Daoy (cell line): Measurements from ENCODE around the gene STX8. TPM values are rescaled to one million over a fixed set of nuclear protein-coding genes. Genes with fewer than 3 reads are reported as not detected.
A peak's percentile ranks its signal among the peaks of the same experiment; 100 is the strongest.
"Not testable (repeated sequence)": the region's sequence is repeated elsewhere in the genome, so short reads cannot be mapped to it uniquely, and the experiment has no call there.

ENCODE experiments used
- DNase-seq: peaks from one replicate; pipeline ENCODE4 v3.0.0-alpha.2; 2015; ENCODE audit warnings: low read depth
- total RNA-seq: library from RNA; depleted of rRNA; stranded (reverse); fragments of >200 nt; shearing (Covaris generic); gene quantifications from 2 replicates; pipeline ENCODE4 v1.2.3, GENCODE V29; 2014

Gene STX8
- total RNA-seq, 1 experiment from 2014 or later, result 76.9 TPM

DNA sequence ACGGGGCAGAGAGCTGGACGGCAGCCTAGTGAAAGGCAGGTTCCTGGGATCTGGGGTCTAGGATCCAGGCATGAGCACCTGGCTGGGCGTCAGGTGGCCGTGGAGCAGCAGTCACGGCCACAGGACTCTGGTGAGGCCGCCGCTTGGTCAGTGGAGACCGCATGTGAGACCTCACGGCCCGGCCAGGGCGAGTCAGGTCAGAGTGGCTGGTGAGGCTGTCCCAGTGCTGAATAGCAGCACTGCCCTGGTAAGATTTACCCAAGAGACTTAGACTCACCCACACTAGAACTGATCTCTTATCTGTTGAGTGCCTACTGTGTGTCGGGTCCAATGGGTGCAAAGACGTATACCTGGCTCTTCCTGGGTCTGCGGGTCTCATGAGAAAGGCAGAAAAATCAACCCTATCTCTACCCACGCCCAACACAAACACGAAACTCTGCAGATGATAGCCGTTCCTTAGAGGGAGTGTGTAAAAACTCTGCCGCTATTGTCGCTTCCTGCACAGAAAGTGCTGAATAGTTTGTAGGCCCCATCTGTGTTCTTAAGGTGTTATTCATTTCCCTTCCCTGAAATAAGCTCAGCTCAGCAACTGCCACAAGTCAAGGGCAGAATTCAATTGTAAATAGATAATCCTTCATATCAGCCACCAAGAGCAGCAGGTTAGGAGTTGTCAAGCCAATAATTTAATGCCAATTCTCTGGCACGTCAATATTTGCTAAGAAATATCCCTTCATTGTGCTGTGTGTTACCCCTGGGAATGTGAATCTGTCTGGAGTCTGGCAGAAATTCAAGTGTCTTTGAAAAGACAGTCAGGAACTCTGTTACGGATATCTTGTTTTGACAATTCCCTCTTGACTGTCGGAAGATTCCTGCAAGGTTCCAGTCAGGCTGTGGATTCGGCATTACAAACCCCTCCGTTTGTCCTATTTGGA lies 314.3 kb downstream of the STX8 start:
- no peak for DNase-seq

DNA sequence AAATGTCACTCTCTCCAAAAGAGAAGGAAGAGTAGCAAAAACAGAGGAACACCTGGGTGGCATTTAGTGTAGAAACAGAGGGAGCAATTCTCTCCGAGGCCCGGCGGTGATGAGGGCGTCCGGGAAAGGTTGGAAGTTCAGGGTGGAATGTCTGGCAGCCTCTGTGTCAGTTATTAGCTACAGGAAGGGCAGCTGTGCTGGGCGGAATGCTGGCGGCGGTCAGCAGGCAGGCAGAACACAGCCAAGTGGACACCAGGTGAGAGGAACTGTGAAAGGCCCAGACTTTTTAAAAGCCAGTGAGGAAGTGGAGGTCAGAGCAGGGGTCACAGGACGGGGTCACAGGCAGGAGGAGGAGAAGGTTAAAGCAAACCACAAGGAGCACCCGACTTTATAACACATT lies 316.2 kb downstream of the STX8 start:
- no peak for DNase-seq

DNA sequence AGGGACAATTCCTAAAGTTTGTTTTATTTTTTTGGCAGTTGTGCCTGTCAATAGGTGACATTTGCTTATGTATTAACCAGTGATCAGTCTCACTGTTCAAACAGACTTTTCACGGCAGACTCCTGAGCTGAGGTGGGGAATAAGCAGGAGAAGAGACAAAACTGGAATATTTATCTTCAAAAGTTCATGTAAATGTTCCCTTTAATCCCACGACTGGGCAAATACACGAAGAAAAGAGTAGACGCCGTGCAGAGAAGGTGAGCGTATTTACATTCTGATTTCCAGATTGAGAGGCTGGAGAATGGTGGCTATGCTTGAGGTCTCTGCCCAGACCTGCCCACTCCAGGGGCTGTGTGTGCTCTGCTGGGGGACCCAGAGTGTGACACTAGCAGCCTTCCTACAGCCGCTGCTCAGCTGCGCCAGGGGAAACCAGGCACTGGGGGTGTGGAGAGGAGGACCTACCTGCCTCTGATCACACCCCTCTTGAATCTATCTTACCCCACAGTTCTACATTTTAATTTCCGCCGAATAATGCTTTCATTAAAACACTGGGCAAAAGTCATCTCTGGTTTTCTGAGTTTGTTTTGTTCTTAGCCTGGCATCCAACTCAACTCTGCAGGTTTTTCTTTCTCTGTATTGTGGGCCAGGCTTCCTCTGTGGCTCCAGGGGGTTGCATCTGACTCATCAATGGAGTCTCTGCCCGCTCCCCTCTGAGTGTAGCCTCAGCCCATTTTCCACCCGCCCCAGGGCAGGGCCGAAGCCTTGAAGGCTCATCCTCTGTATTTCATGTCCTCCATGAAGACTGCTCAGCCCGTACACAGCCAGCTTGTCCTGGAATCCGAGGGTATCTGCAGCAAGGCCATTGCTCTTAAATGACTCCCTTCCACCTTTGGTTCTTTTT lies 317.3 kb downstream of the STX8 start:
- peak; percentile 38 for DNase-seq

DNA sequence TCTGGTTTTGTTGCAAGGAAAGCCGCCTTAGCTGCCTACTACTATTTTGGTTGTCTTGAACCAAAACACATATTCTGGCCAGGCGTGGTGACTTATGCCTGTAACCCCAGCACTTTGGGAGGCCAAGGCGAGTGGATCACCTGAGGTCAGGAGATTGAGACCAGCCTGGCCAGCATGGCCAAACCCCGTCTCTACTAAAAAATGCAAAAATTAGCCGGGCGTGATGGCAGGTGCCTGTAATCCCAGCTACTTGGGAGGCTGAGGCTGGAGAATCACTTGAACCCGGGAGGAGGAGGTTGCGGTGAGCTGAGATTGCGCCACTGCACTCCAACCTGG lies 318.0 kb downstream of the STX8 start:
- DNase-seq, result not testable (repeated sequence)

DNA sequence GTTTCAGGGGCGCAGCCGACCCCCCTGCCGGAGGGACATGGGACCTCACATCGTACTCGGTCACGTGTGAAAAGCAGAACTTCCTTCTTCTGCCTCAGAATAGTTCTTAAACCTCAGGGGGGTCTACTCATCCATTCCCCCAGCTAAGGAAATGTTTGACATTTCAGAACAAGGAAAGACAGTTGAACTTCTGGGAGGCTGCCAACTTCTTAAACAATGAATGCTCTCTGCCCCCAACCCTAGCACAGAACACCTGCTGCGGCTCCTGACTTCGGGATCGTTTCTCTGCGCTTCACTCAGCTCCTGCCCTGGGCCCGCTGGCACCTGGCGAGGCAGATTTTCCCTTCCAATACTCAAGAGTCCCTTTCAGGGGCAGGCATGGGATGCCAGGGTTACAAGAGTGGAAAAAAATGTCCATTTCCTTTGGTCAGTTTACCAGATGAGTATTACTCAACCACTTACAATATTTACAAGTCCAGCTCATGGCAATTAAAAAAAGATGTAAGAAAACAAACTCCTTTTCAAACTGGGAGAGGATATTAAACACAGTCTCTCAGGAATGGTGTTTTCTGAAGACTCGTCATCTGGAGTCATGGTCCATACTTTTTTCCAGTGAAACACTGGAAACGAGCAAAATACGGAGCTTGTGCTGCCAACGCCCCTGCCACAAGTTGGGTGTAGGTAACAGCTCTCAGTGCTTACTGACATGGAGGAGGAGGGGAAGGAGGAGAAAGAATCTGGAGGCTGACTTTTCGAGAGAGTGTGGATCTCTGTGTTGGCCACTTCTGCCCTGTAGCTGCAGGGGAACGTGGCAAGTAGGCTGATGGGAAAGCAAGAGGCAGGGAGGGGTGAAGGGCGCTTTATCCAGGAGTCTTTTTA lies 318.6 kb downstream of the STX8 start:
- DNase-seq, result no peak

DNA sequence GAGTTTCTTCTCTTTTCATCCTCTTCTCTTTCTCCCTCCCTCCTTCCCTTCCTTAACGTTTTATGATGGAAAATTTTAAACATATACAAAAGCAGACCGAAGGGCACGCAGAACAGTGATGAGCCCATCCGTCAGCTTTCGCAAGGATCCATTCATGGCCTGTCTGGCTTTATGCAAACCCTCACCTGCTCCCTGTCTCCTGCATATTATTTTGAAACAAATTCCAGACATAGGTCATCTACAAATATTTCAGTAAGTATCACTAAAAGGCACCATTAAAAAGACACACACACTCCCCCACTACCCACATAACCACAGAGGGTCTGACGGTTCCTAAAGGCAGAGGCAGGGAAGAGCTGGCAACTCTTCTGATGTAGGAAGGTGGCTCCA lies 319.3 kb downstream of the STX8 start:
- DNase-seq, result no peak

DNA sequence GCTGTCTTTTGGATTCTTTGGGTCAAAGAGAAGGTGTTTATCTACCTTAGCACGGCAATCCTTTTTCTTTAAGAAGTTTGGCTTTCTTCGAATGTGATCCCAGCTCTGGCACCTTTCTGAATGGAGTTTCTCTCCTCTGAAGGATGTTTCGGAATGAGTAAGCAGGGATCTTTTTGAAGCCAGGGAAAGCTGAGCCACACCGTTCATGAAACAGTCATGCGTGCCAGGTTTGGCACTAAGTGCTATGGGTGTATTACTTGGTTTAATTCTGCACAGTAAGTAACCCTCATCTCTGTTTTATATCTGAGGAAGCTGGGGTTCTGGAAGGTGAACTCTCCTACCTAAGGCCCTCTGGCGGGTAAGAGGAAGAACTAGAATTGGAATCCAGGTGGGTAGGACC lies 319.8 kb downstream of the STX8 start:
- no peak for DNase-seq

DNA sequence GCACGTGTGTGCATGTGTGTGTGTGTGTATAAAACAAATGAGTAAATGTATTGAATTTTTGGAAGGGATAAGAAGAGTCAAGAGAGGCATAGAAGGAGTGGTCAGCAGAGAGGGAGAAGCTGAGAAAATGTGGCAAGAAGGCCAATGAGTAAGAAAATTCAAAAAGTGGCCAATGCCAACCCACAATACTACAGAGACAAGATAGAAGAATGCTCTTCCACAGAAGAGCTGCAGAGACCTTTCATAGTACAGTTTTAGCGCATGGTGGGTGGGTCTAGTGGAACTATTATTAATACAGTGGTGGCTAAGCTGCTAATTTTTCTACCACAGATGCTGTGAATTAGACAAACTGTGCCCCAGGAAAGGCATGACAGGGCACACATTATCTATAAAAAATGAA lies 320.8 kb downstream of the STX8 start:
- no peak for DNase-seq

DNA sequence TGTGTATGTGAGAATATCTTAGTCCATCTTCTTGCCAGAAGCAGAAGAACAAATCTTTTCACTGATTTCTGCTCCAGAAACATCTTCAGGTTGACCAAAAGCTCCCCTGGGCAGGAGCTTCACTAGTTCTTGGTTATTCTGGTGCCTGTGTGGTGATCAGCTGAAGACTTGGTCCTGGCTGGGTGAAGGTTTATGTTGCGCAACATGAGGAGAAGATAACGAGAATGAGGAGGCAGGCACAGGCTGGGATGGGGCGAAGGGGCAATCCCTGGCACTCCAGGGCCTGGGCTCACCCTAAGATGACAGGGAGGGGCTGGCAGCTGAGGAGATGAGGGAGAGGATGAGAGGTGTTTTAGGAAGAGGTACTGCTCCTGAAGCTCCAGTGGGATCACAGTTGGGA lies 322.3 kb downstream of the STX8 start:
- no peak for DNase-seq

DNA sequence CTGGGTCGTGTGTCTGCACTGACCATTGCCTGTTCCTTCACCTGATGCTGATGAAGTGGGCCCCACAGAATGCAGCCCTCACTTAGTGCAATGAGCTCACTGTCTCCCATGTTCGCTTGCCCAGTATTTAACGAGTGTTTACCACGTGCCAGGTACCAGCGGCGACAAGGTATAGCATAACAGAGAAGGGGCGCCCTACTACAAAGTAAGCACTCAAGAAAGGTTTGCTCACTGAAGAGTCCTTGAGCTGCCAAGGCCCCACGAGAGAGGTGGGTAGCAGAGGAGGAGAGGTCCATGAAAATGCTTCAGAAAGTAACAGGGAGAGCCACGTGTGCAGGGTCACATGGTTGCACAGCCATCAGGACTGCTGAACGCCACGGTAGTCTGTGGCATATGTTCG lies 324.3 kb downstream of the STX8 start:
- DNase-seq, result no peak

DNA sequence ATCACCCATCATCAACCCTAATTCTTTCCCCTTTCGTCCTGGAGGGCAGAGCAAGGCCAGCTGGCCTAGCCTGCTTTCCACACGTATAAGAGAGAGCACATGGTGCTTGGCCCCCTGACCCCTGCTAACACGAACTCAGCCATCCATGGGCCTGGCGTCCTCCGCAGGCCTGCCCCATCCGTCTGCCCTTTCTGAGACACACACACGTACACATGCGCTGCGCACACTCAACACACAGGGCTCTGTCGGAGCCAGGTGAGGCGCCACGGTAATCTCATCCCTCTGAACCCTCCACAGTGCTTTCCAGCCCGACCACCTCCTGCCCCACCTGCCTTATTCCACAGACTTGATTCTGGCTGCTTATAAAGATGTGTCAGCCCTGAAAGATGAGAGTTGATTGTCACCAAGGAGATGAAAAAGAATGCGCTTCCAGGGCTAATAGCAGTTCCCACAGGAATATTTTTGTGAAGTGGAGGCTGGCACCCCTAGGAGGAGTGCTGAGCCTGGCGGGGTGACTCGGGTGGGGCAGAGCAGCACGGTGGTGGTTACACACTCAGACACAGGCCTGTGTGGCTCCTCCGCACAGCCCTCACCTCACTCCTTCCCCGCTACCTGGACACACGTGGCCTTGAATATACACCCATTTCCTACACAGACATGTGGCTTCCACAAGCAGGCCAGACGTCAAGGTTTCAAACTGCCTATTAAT lies 326.2 kb downstream of the STX8 start:
- no peak for DNase-seq

DNA sequence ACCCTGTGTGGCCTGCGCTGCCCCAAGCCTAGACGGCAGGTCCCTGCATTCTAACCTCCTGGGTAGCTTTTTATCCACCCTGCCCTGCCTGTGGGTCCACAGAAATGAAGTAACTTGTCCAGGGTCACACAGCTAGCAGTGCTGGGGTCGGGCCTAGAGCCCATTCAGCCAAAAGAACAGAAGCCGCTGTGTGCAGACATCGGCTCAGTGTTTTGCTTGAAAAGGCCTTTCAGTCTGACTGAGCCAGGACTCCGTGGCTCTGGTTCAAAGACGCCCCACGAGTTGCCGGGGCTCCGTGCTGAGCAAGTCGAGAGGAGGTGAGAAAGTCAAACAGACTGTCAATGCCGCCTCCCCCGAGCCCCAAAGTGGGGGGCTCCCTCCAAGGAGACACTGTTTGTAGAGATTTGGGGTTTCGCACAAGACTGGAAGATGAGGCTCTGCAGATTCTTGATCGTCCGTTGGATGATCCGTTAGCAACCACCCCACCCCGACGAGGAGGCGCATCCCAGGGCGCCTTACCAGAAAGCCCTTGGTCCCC lies 328.1 kb downstream of the STX8 start:
- DNase-seq, result no peak

DNA sequence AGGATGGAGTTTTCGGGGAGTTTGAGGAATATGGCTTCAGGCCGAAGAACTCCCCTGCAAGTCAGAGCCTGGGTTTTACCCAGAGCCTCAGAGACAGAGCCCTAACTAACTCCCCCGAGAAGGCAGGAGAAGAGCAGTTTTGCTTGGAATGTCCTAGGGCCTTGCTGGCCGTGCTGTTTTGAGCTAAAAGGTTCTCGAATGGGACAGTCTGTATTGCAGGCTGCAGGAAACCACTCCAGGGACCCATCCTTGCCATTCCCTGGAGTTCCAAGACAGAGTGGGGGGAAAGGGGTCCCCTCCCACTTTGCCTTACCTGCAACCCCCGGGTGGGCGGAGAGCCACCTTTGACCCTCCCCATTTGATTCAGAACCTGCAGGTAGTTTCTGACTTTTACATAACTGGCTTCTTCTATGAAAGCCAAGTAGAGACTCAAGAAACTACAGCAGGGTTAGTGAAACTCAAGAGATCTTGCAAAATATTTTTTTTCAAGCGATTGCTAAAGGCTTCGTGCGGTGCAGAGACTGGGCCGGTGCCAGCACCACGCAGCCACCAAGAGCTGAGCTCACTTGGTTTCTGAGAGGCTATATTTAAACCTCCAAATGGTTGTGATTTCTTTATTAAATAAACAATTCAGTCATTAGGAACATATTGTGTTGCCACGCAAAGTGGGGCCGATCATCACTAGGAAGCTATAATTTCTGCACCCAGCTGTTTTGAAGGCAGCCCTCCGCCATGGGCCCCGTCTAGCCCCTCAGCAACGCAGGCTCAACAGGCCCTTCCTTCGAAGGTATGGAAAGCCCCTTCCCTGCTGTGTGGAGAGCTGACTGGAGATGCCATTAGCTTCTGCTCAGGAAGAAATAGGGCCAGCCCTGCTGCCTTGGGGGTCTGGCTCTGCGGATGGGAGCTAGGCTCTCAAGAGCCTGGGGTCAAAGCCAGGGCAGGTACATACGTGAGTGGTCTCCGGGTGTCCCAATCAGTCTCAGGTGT lies 331.3 kb downstream of the STX8 start:
- DNase-seq, result no peak

DNA sequence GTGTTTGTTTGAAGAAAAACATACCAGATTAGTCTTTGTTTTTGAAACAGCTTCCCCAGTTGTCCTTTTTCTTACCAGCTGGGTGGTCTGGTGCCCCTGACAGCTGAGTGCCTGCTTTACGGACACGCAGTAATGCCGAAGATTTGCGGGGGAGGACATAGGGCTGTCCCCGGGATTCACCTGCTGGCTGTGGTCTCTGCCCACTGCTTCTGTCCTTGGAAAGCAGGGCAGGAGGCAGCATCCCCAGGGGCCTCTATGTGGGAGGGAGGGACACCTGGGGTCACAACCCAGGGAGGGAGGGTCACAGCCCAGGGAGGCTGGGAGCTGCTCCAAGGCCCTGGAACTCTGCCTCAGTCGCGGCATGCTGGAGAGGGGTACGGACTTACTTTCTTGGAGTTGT lies 332.6 kb downstream of the STX8 start:
- DNase-seq, result no peak

DNA sequence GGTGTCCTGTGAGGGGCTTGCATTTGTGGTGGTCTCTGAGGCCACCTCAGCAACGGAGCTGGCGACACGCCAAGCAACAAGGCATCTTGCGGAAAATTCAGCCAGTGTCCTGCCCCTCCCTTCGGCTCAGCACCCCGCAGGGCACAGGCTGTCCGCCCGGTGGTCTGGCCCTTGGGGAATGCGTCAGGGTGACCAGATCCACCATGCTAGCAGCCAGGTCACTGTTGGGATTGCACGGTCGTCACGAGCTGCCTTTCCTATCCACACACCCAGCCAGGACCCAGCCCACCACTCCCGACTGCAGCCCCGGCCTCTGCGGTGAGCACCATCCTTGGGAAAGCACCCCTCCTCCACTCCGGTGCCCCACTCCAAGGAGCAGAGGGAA lies 333.1 kb downstream of the STX8 start:
- DNase-seq, result no peak

DNA sequence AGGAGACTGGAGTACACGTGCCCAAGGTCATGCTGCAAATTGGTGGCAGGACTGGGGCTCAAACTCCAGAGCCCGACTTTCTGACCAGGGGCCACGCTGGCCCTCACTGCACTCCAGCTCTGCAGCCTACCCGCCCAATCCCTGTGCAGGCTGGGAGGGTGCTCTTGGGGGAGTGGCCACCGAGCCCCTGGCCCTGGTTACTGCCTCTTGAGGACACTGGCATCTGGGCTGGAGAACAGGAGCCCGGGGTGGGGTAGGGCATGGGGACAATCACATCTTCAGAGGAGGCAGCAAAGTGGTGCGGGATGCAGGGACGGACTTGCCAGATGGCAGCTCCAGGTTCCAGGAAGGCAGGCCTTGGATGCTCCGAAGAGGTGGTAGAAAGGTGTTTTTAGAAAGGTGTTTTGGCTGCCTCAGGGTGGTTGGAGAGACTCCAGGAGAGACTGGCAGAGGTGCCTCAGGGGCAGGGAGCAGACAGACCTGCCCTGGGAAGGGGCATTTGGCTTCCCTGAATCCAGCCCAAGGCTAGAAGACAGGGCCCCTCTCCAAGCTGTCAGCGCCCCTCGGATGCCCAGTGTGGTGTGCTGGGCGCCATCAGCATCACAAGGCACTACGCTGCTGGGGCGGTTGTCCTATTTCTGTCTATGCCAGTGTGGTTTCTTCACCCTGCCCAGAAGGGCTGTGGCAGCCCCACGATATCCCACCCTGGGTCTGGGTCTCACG lies 333.7 kb downstream of the STX8 start:
- no peak for DNase-seq

DNA sequence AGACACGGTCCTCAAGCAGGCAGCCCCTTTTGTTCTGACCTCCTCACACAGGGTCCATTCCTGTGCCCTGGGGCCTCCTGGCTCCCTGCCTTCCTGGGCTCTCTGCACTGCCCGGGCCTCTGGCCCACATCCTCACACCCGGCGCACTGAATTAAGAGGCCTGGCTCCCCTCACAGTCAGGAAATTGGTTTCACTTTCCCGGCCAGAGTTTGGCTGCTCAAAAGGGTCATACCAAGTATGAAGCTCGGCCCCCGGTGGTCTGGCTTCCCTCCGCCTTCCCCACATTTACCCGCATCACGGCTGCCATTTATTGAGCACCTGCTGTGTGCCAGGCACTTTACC lies 334.3 kb downstream of the STX8 start:
- DNase-seq, result no peak

DNA sequence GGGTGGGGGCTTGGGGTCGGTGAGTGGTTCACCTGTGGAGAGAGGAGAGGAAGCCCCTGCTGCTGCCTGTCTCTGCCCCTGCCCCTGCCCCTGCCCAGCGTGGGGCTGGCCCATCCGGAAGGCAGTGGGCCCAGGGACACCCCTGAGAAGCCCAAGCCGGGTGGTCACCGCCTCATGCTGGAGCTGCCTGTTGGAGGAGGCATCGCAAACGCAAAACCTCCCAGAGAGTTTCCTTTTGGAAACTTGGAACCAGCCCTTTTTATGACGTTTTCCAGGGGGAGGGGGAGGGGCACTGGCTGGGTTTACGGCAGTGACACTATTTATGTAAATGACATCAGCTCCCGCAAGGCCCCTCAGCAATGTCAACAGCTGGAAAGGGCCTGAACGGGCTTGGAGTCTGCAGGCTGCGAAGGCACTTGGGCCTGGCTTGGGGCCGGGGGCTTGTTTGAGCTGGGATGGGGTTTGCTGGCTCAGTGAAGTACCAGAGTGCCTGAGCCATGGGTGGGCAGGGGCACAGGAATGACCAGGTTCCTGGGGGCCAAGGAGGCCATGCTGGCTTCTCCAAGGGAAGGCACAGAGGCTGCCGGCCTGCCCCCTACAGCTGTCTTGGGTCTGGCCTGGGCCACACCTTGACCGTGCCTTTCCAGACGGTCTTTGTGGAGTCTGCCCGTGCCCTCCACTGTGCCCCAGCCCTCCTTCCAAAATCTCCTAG lies 334.8 kb downstream of the STX8 start:
- peak; percentile 44 for DNase-seq
